Transverse colon (tissue), 4 donors: ENCODE data around the gene CSNK1D. TPM values are rescaled to one million over a fixed set of nuclear protein-coding genes. Genes with fewer than 3 reads are reported as not detected.
A peak's percentile ranks its signal among the peaks of the same experiment; 100 is the strongest.

ENCODE experiments used
- DNase-seq: peaks from one replicate; pipeline ENCODE4 v3.0.0-alpha.2; 2019
- H3K27ac ChIP-seq, 4 donors: fragments of 200-600 bp; sonication (generic); 2 replicates each; pipeline ENCODE4 v1.5.1; 2016 to 2018; ENCODE audit warnings: inconsistent platforms in 4 of 4
- H3K27me3 ChIP-seq: fragments of 200-600 bp; sonication (generic); 2 replicates; pipeline ENCODE4 v1.5.1; 2017; ENCODE audit warnings: inconsistent platforms
- H3K36me3 ChIP-seq, 4 donors: fragments of 200-600 bp; sonication (generic); 2 replicates each; pipeline ENCODE4 v1.5.1; 2017 to 2019; ENCODE audit warnings: inconsistent platforms in 4 of 4
- H3K4me1 ChIP-seq, 4 donors: fragments of 200-600 bp; sonication (generic); 2 replicates each; pipeline ENCODE4 v1.5.1; 2017 to 2020; ENCODE audit warnings: inconsistent platforms in 4 of 4
- H3K4me3 ChIP-seq, 4 donors: fragments of 200-600 bp; sonication (generic); 1 replicate in 1 of 4; 2 replicates in 3 of 4; pipeline versions ENCODE4 v1.5.1 to v1.6.1; 2017 to 2019; ENCODE audit warnings: inconsistent platforms in 4 of 4
- H3K9me3 ChIP-seq, 2 donors: fragments of 200-600 bp; sonication (generic); 2 replicates each; pipeline ENCODE4 v1.5.1; 2017 to 2019; ENCODE audit warnings: inconsistent platforms in 2 of 2
- EP300 ChIP-seq: sonication (generic); formaldehyde crosslinking; IDR thresholded peaks from one replicate; pipeline ENCODE4 v1.6.1; 2017; ENCODE audit warnings: antibody characterized with exemption, low read depth
- POLR2A ChIP-seq: fragments of 450-650 bp; IDR thresholded peaks from one replicate; pipeline ENCODE4 v1.6.1; 2016; ENCODE audit warnings: antibody characterized with exemption, mild to moderate bottlenecking, moderate library complexity
- POLR2AphosphoS5 ChIP-seq, 3 donors: sonication (generic); formaldehyde crosslinking; IDR thresholded peaks; one replicate each; pipeline ENCODE4 v1.6.1; 2016; ENCODE audit warnings: antibody characterized with exemption in 3 of 3
- WGBS, 2 donors: methylation state at CpG; one replicate each; pipeline ENCODE4 v1.1.5; 2018; ENCODE audit warnings: low coverage in 1 of 2; 5-methylcytosine and 5-hydroxymethylcytosine counted together
- in situ Hi-C, 4 donors: fragments of 200-750 bp; cut with MboI; loops; one replicate each; pipeline versions ENCODE4 v1.15.0 to v1.15.1; 2017; ENCODE audit warnings: low sequenced_read_pairs in 3 of 4, low pct_ligation_motif_present in 1 of 4, low pct_unique_long_range_greater_than_20kb in 1 of 4
- intact Hi-C: fragments of 100-400 bp; cut with DNase I; formaldehyde crosslinking; loops from one replicate; pipeline ENCODE4 v1.15.1; 2023; ENCODE audit warnings: low total_unique reads
- total RNA-seq, 4 donors: library from RNA; depleted of rRNA; stranded (reverse); fragments of >200 nt; gene quantifications; one replicate each; pipeline ENCODE4 v1.1.0, GENCODE V29; 2016
- TF ChIP-seq, protein P1 (sequence below), 5 experiments: fragments of 200-600 bp in 3 of 5; fragments of 450-650 bp in 2 of 5; sonication (generic) in 3 of 5; IDR thresholded peaks; 1 replicate in 2 of 5; 2 replicates in 3 of 5; pipeline ENCODE4 v1.5.1; 2016 to 2017; ENCODE audit warnings: antibody characterized with exemption in 5 of 5, inconsistent platforms in 3 of 5, mild to moderate bottlenecking in 2 of 5, moderate library complexity in 1 of 5

CSNK1D gene
- total RNA-seq, 4 donors from 2014 or later = 86.0 to 230 (median 148) TPM

DNA sequence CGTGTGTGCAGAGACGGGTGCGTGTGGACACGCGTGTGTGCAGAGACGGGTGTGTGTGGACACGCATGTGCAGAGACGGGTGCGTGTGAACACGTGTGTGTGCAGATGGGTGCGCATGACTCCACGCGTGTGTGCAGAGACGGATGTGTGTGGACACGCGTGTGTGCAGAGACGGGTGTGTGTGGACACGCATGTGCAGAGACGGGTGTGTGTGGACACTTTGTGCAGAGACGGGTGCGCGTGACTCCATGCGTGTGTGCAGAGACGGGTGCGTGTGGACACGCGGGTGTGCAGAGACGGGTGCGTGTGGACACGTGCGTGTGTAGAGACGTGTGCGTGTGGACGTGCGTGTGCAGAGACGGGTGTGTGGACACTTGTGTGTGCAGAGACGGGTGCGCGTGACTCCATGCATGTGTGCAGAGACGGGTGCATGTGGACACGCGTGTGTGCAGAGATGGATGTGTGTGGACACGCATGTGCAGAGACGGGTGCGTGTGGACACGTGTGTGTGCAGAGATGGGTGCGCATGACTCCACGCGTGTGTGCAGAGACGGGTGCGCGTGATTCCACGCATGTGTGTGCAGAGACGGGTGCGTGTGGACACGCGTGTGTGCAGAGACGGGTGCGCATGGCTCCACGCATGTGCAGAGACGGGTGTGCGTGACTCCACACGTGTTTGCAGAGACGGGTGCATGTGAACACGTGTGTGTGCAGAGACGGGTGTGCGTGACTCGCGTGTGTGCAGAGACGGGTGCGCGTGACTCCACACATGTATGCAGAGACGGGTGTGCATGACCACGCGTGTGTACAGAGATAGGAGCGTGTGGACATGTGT is 45.5 kb upstream of the CSNK1D start:
- DNase-seq = no peak
- no peak overlapping the region for H3K4me3 ChIP-seq
- 93% methylated on average over 64 to 76 of the region's 76 CpGs for WGBS, 2 donors
- H3K27ac ChIP-seq = no peak overlapping the region
- H3K27me3 ChIP-seq = peaks cover 28% of the 10 kb centered on the region
- no peaks in the 10 kb centered on the region for H3K9me3 ChIP-seq
- no peaks in the 10 kb centered on the region for H3K36me3 ChIP-seq
- in situ Hi-C loops = no loop called here
- H3K4me1 ChIP-seq = peaks cover 3 to 20% (median 6%) of the 10 kb centered on the region in 4 donors
- no peak for TF ChIP-seq POLR2A
- TF ChIP-seq EP300 = no peak
- TF ChIP-seq, protein P1, sequence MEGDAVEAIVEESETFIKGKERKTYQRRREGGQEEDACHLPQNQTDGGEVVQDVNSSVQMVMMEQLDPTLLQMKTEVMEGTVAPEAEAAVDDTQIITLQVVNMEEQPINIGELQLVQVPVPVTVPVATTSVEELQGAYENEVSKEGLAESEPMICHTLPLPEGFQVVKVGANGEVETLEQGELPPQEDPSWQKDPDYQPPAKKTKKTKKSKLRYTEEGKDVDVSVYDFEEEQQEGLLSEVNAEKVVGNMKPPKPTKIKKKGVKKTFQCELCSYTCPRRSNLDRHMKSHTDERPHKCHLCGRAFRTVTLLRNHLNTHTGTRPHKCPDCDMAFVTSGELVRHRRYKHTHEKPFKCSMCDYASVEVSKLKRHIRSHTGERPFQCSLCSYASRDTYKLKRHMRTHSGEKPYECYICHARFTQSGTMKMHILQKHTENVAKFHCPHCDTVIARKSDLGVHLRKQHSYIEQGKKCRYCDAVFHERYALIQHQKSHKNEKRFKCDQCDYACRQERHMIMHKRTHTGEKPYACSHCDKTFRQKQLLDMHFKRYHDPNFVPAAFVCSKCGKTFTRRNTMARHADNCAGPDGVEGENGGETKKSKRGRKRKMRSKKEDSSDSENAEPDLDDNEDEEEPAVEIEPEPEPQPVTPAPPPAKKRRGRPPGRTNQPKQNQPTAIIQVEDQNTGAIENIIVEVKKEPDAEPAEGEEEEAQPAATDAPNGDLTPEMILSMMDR (IDR thresholded peaks at IDR 0.05) = no peak
- TF ChIP-seq POLR2AphosphoS5 (IDR thresholded peaks at IDR 0.05) = no peak
- intact Hi-C loops = no loop called here

DNA sequence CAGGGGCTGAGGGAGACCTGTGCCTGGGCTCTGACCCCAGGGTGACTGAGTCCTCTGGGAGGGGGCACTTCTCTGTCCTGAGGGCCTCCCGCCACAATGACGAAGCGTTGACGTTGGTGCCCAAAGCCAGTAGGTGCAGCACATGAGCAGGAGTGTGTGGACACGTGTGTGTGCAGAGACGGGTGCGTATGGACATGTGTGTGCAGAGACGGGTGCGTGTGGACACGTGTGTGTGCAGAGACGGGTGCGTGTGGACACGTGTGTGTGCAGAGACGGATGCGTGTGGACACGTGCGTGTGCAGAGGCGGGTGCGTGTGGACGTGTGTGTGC is 44.6 kb upstream of the CSNK1D start:
- WGBS, 2 donors = 92 to 94% methylated on average over 13 to 20 of the region's 20 CpGs
- in situ Hi-C loops = no loop called here
- H3K36me3 ChIP-seq = no peaks in the 10 kb centered on the region
- no peaks in the 10 kb centered on the region for H3K9me3 ChIP-seq
- intact Hi-C loops = no loop called here
- H3K4me1 ChIP-seq = peaks cover 3 to 20% (median 6%) of the 10 kb centered on the region in 4 donors
- TF ChIP-seq EP300 = no peak
- no peak for TF ChIP-seq POLR2A
- TF ChIP-seq, protein P1 (IDR thresholded peaks at IDR 0.05) = no peak
- no peak for TF ChIP-seq POLR2AphosphoS5 (IDR thresholded peaks at IDR 0.05)
- no peak for DNase-seq
- no peak overlapping the region for H3K27ac ChIP-seq
- no peak overlapping the region for H3K4me3 ChIP-seq
- peaks cover 37% of the 10 kb centered on the region for H3K27me3 ChIP-seq

DNA sequence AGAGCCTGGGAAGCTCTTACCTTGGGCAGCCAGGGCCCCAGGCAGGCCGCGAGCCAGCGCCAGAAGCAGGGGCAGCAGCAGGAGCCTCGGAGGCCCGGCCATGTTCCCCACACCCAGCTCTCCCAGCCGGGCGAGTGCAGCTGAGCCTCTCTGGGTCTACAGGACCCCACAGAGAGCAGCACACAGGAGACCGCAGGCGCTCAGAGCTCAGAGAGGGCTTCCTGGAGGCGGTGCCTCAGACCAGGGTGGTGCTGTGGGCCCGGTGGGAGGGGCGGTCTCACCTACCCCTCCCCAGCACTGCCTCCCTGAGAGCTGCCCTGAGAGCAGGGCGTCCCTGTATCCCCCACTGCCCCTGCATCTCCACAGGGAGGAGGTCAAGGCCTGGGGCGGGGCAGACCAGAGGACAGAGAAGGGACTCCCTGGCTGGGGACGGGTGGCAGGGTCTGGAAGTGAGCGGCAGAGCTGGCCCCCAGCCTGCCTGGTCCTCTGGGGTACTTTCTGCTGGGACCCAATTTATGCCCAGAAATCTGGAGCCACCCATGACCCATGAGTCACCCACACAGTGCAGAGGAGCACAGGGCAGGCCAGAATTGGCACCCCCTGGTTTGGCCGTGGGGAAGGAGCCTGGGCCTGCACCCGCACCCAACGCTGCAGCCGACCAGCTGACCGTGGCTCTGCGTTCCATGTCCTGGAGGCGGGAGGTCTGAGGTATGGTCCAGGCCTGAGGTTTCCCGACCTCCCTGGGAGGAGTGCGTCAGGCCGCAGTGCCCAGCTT is 44.1 kb upstream of the CSNK1D start, which contains the start of gene CD7:
TSS of gene CD7 (minus strand) at position 215 of the 775 bp plus-strand sequence. CDS start at position 102, 113 bp downstream.
- DNase-seq = no peak
- in situ Hi-C loops = no loop called here
- Histone ChIP-seq H3K27me3 (peaks cover 37% of the 10 kb centered on the region), H3K4me1 (peaks cover 3 to 20% (median 6%) of the 10 kb centered on the region in 4 donors), H3K27ac (peak within 1 kb of the TSS in 3 of 4 donors; percentile 20 to 34 (median 24)), H3K36me3 (no peaks in the 10 kb centered on the region), H3K9me3 (no peaks in the 10 kb centered on the region), H3K4me3 (peak within 1 kb of the TSS in 2 of 4 donors; percentile 1 to 5)
- TF ChIP-seq POLR2A (peak; percentile 29), EP300 (no peak), POLR2AphosphoS5 (IDR thresholded peaks at IDR 0.05) (peak in 1 of 3 donors; percentile 17)
- intact Hi-C loops = no loop called here
- WGBS, 2 donors = 78% methylated on average over 23 of the region's 26 CpGs; no CpG with 5 or more reads in 1 of the 2 donors

DNA sequence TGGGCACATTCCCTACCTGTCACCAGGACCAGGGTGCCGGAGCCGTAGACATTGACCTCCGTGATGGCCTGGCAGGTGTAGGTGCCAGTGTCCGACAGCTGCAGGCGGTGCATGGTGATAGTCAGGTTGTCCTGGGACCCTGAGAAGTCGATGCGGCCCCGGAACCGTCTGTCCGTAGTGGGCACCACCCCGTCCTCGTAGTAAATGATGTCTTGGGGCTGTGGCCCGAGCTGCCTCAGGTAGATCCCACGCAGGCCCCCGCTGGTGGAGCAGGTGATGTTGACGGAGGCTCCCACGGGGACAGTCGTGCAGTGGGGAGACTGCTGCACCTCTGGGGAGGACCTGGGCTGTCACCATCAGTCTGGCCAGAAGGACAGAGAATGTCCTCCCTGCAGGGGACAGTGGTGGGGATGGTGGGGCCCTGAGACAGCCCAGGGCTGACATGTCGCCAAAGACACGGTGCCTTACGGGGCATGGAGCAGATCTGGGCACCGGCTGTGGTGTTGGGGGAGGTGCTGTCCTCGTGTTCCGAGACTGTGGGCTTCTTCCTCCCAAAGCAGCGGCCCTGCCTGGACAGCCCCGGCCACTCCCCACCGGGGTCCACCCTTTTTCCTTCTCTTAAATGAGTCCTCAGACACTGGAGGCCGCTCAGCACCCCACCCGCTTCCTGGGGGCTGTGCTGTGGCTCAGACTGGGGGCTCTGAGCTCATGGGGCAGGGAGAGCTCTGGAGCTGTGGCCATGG is 43.3 kb upstream of the CSNK1D start:
- peak overlapping the region in 2 of 4 donors; percentile 1 to 5 for H3K4me3 ChIP-seq
- in situ Hi-C loops = no loop called here
- 60 to 64% methylated on average over 2 to 28 of the region's 29 CpGs for WGBS, 2 donors
- TF ChIP-seq EP300 (no peak), POLR2A (no peak), POLR2AphosphoS5 (IDR thresholded peaks at IDR 0.05) (no peak)
- TF ChIP-seq, protein P1 (IDR thresholded peaks at IDR 0.05) = no peak
- H3K4me1 ChIP-seq = peaks cover 3 to 19% (median 6%) of the 10 kb centered on the region in 4 donors
- no peaks in the 10 kb centered on the region for H3K9me3 ChIP-seq
- no peak for DNase-seq
- peak overlapping the region in 3 of 4 donors; percentile 20 to 34 (median 24) for H3K27ac ChIP-seq
- intact Hi-C loops = no loop called here
- H3K27me3 ChIP-seq = peaks cover 37% of the 10 kb centered on the region
- no peaks in the 10 kb centered on the region for H3K36me3 ChIP-seq
